ENCODE data around the gene MIPEP.
"Not testable (repeated sequence)": the region's sequence is repeated elsewhere in the genome, so short reads cannot be mapped to it uniquely, and the experiment has no call there.

- not testable (repeated sequence) for TF ChIP-seq CTCF (IDR thresholded peaks at IDR 0.05; ENCODE audit: insufficient read depth, low read length); REST (IDR thresholded peaks at IDR 0.05; ENCODE audit: insufficient replicate concordance, low read depth); POLR2AphosphoS5 (IDR thresholded peaks at IDR 0.05; ENCODE audit: low read depth); GABPA (IDR thresholded peaks at IDR 0.05; ENCODE audit: low read depth); SPI1 (IDR thresholded peaks at IDR 0.05; ENCODE audit: borderline replicate concordance, low read depth)
Observed at GRCh38 chr13:23897452-23897919, 8.3 kb upstream of the MIPEP start, which contains the start of gene C1QTNF9B.

Data from HL-60 (cell line).